ENCODE results near the gene NPAS2.

NPAS2 gene

GRCh38 chr2:100940766-100941645 lies 121.1 kb downstream of the NPAS2 start:
- DNase-seq (ENCODE audit: low spot score): no peak

- no peak for DNase-seq (ENCODE audit: low spot score)
Measured at GRCh38 chr2:100941646-100942240, 121.8 kb downstream of the NPAS2 start.

- no peak for DNase-seq (ENCODE audit: low spot score)
Measured at GRCh38 chr2:100944617-100945432, 124.9 kb downstream of the NPAS2 start.

GRCh38 chr2:100945433-100945740 lies 125.4 kb downstream of the NPAS2 start:
- no peak for DNase-seq (ENCODE audit: low spot score)

GRCh38 chr2:100945930-100946607 lies 126.1 kb downstream of the NPAS2 start:
- no peak for DNase-seq (ENCODE audit: low spot score)

GRCh38 chr2:100948942-100949811 lies 129.2 kb downstream of the NPAS2 start:
- DNase-seq (ENCODE audit: low spot score): no peak

- no peak for DNase-seq (ENCODE audit: low spot score)
Measured at GRCh38 chr2:100952512-100952911, 132.6 kb downstream of the NPAS2 start.

- no peak for DNase-seq (ENCODE audit: low spot score)
Measured at GRCh38 chr2:100953406-100954043, 133.6 kb downstream of the NPAS2 start.

- DNase-seq (ENCODE audit: low spot score): no peak
Measured at GRCh38 chr2:100954044-100954420, 134.1 kb downstream of the NPAS2 start.

- no peak for DNase-seq (ENCODE audit: low spot score)
Measured at GRCh38 chr2:100955226-100955625, 135.3 kb downstream of the NPAS2 start.

GRCh38 chr2:100956081-100956480 lies 136.1 kb downstream of the NPAS2 start:
- no peak for DNase-seq (ENCODE audit: low spot score)

GRCh38 chr2:100957996-100958653 lies 138.2 kb downstream of the NPAS2 start:
- no peak for DNase-seq (ENCODE audit: low spot score)

- DNase-seq (ENCODE audit: low spot score): no peak
Measured at GRCh38 chr2:100959225-100959880, 139.4 kb downstream of the NPAS2 start.

- DNase-seq (ENCODE audit: low spot score): no peak
Measured at GRCh38 chr2:100960688-100961087, 140.7 kb downstream of the NPAS2 start.

- DNase-seq (ENCODE audit: low spot score): no peak
Measured at GRCh38 chr2:100962366-100963025, 142.6 kb downstream of the NPAS2 start.

- DNase-seq (ENCODE audit: low spot score): no peak
Measured at GRCh38 chr2:100963026-100963375, 143.1 kb downstream of the NPAS2 start.

GRCh38 chr2:100964222-100964621 lies 144.3 kb downstream of the NPAS2 start:
- no peak for DNase-seq (ENCODE audit: low spot score)

- no peak for DNase-seq (ENCODE audit: low spot score)
Measured at GRCh38 chr2:100964681-100965169, 144.8 kb downstream of the NPAS2 start.

GRCh38 chr2:100965596-100965995 lies 145.7 kb downstream of the NPAS2 start:
- DNase-seq (ENCODE audit: low spot score): no peak

All from CD4-positive, alpha-beta T cell treated with Interleukin-15 for 4 hours (primary cell).